Suppressor macrophage (primary cell): ENCODE data around the gene SRSF9.
A peak's percentile ranks its signal among the peaks of the same experiment; 100 is the strongest.
"Not testable (repeated sequence)": the region's sequence is repeated elsewhere in the genome, so short reads cannot be mapped to it uniquely, and the experiment has no call there.

Source experiments
- DNase-seq, 4 experiments: peaks; one replicate each; pipeline ENCODE4 v3.0.0-alpha.2; 2020 to 2022
- total RNA-seq, 17 experiments: gene quantifications; one replicate each; lab custom pipeline; 2026; ENCODE audit warnings: mixed read lengths in 6 of 17, inconsistent platforms in 3 of 17; lab: John Stamatoyannopoulos, UW

Gene SRSF9, protein sequence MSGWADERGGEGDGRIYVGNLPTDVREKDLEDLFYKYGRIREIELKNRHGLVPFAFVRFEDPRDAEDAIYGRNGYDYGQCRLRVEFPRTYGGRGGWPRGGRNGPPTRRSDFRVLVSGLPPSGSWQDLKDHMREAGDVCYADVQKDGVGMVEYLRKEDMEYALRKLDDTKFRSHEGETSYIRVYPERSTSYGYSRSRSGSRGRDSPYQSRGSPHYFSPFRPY
- total RNA-seq = 51.6 to 121 (median 82.6) reads per million in 17 experiments

DNA sequence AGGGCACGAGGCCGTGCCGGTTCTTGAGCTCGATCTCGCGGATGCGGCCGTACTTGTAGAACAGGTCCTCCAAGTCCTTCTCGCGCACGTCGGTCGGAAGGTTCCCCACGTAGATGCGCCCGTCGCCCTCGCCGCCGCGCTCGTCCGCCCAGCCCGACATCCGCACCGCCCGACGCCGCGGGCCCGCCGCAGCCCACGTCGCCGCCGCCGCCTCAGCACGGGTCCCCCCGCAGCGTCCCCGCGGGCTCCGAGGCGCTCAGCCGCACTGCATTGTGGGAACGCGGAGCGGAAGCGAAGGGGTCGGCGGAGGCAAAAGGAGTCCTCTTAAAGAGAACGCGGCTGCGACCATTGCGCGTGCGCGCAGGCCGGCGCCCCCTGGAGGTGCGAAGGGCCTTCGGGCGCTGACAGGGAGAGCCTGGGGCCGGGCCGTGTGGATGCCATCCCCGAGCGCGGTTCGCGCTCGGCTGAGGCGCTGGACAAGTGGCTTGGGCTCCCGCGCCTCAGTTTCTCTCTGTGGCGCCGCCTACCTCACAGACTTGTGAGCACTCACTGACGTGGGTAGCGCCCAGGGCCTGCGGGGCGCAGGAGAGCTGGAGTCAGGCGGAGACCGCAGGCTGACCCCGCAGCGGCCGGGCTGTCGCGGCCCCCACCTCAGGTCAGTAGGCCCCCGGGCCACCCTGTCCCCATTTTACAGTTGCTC, at the start of gene SRSF9:
Gene SRSF9, minus strand, starts transcription at position 299 of the 700 bp plus-strand sequence. Its CDS starts 139 bp downstream, at position 160.
- DNase-seq = peak; percentile 98 to 99 (median 99)

DNA sequence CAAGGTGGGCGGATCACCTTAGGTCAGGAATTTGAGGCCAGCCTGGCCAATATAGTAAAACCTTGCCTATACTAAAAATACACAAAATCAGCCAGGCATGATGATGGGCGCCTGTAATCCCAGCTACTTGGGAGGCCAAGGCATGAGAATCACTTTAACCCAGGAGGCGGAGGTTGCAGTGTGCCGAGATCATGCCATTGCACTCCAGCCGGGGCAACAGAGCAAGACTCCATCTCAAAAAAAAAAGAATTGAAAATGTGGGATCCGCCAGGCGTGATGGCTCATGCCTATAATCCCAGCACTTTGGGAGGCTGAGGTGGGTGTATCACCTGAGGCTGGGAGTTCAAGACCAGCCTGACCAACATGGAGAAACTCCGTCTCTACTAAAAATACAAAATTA, 49.8 kb upstream of the SRSF9 start:
- not testable (repeated sequence) for DNase-seq

DNA sequence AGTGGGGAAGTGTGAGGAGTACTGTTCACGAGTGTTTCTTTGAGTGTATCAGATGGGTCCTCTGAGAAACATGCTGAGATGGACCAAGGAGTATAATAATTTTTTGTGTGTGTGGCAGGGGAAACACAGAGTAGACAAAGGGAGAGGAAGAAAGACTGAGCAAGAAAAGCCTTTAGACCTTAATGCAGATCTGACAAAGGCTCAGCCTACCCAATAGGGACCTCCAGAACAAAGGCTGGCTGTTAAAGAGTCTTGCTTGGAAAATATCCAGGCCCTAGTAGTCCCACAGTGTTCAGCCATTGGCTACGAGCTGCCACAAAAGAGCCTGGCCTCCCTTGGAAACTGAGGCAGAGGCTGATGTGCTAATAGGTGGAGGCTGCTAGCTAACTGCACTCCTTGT, 45.9 kb upstream of the SRSF9 start:
- DNase-seq = no peak

DNA sequence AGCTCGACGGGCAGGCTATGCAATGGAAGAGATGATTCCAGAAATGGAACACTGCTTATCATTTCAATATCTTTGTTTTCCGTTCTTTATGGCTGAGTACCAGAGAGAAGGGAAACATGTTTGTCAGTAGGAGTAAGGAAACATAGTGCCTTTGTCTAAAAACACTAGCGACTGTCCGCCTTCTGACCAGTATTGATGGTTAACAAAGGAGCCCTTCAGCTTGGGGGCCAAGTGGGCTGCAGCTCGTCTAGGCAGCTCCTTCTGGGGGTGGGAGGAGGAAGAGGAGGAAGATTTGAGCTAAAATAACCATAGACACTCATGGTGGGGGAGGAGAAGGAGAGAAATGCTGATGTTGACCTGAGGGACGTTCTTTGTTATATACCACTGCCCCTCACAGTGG, 44.5 kb upstream of the SRSF9 start:
- DNase-seq = no peak

DNA sequence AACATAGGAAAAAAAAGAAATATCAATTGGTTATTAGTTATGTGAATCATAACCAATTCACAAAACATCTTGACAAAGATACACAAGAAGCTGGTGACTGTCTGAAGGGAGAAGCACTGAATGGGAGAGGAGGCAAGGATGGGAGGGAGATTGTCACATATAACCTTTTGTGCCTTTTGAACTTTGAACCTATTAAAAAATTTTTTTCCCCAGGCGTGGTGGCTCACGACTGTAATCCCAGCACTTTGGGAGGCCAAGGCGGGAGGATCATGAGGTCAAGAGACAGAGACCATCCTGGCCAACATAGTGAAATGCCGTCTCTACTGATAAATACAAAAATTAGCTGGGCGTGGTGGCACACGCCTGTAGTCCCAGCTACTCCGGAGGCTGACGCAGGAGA, 39.0 kb upstream of the SRSF9 start:
- no peak for DNase-seq

DNA sequence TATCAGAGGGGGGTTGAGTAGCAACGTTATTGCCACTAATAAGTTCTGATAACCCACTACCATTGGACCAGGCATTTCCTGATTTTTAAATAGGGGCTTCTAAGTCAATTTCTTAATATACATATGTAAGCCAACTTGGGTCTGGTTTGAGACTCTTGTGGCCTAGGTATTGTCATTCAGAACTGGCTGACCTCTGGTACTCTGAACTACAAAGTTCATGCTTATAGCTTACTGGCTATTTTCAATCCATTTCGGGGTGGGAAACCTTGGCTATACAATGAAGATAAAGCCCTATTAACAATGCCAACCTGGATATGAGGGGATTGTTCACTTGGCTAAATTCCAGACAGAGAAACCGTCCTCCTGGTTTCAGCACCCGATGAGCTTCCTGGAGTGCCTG, 35.0 kb upstream of the SRSF9 start:
- DNase-seq = no peak

DNA sequence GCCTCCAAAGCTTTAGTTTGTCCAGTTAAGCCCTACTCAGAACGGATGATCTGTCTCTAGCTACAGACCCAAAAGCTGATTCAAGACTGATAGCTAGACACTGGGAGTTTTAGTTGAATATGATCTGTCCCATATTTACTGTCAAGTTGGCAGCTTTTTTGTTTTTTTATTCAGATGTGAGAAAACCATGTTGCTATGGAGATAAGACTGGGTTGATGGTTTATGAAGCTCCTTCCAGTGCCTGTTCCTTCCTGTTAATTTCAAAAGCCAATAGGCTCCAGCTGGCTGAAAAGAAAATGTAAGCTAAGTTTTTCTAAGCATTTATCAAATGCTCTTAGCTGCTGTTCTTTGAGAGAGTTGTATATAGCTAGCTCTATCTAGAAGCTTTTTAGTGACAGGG, 31.0 kb upstream of the SRSF9 start:
- no peak for DNase-seq

DNA sequence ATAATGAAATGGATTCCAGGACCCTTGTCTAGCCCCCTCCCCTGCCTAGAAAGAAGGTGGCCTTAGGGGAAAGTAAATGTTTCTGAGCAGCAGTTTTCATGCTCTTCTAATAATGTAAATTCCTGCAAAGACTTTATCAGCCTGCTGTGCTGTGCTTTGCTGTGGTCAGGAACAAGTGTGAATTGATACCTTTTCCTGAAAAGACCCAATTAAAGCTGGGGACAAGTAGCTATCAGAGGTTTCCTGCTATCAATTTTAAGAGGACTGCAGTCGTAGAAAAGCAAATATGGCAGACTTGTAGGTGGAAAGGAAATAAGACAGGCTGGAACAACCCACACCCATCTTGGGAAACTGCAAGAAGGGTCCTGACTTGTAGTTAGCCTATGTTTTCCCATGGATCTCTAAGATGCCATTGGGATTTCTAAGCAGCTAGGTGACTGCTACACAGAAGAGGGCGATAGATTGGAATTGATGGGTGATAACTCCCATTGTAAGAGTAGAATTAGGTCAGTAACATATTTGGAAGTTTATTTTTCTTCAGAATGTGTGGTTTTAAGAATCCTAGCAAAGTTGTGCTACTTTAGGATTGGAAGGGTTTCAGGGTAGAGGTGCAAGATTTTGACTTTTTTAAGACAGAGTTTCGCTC, 29.4 kb upstream of the SRSF9 start:
- DNase-seq = no peak

DNA sequence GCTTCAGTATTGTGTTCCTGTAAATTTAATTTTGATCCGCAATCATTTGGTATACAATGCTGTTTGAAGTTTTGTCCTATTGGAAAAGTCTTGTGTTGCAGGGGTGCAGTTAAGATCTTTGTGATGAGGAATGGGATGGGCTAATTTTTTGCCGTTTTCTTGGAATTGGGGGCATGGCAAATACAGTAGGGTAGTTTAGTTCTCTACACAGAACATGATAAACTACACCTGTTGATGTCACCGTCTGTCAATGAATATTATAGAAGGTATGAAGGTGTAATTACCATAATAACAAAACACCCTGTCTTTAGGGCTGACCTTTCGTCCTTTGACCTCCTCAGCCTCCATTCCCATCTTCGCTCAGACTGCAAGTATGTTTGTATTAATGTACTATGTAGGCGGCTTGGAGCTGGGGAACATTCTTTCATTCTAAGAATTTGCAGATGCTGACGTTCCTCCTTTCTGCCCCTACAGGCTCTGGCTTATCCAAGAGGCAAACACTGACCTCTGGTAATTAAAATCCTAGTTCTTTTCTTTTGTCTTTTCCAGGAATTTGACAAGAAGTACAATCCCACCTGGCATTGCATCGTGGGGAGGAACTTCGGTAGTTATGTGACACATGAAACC, 28.1 kb upstream of the SRSF9 start:
- DNase-seq = no peak

DNA sequence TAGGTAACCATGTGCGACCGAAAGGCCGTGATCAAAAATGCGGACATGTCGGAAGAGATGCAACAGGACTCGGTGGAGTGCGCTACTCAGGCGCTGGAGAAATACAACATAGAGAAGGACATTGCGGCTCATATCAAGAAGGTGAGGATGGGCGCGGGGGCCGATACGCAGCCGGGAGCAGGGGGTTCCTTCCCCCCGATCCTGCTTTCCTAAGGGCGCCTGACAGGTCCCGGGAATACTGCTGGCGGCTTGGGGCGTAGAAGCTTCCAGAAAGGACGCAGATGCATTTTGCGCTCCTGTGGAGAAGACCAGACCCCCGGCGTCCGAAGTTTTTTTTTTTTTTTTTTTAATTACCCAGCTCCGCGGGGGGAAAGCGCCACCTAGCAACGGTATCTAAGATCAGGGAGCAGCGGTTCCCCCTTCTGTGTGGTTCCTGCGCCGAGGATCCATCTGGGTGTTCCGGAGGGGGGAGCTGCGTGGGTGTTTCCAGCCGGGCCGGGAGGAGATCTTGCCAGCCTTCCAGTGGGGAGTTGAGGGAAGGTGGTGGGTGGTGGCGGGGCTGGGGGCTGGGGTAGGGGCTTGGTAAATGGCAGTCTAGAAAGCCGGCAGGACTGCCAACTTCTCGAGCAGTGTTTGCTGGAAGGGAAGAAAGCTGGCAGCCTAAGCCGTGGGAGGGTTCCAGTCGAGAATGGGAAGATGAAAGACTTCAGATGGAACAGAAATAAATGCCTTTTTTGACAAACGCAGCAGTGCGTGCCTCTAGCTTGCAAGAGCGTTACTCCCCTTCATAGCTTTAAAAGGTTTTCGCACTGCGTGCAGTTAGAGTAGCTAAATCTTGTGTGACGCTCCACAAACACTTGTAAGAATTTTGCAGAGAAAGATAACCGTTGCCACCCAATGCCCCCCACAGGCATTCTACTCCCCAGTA, 27.1 kb upstream of the SRSF9 start:
- DNase-seq = peak; percentile 69 to 88 (median 83)

DNA sequence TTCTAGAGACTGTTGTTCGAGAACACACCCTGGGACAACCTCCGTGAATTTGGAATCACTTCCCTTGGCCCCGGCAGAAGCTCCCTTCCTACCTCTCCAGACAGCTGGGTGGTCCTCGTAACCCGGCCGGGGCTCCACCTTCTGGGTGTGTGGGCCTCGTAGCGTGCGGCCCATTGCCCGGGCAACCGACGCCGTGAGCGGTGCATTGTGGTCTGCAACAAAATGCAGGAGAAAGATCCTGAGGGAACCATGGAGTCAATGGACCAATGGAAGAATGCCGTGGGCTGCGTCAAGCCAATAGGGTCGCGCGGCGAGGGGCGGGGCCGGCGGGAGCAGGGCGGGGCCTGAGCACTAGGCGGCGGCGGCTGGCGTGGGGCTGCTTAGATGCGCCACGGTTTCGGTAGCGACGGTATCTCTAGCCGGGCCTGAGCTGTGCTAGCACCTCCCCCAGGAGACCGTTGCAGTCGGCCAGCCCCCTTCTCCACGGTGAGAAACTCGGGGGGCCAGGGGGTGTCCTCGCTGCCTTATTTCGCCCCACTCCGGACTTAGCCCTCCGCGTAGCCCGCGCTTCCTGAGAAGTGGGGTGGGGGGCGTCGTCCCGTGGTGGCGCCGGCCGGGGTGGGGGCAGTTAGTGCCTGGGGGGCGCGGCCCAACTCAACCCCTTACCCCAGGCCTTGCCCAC, 26.3 kb upstream of the SRSF9 start, which contains the start of gene DYNLL1:
Gene DYNLL1, plus strand, starts transcription at position 383 of the 682 bp plus-strand sequence. CDS start 309 bp downstream, outside the sequence.
- peak; percentile 97 to 99 (median 98) for DNase-seq

DNA sequence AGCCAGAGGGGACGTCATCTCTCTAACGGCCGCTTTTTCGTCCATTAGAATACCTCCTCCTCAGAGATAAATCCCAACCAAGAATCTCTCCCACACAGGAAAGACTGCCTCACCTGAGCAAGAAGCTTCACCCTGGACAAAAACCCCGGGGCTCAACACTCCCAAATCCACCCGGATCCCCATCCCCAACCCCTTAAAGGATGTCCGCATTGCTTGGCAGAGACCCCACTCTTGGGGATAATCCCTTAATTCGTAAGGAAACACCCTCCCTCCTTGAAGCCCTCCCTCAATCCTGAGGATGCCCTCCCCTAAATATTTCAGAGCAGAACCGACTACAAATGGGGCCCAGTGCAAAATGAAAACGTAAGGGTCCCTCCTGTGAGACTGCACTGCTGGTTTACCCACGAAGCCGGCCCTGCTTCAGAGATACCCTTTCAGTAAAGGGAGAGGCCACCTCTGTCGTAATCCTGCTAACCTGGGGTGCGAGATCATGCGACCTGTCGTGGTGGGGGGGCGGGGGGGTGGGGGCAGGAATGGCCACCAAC, 25.7 kb upstream of the SRSF9 start:
- DNase-seq = no peak

DNA sequence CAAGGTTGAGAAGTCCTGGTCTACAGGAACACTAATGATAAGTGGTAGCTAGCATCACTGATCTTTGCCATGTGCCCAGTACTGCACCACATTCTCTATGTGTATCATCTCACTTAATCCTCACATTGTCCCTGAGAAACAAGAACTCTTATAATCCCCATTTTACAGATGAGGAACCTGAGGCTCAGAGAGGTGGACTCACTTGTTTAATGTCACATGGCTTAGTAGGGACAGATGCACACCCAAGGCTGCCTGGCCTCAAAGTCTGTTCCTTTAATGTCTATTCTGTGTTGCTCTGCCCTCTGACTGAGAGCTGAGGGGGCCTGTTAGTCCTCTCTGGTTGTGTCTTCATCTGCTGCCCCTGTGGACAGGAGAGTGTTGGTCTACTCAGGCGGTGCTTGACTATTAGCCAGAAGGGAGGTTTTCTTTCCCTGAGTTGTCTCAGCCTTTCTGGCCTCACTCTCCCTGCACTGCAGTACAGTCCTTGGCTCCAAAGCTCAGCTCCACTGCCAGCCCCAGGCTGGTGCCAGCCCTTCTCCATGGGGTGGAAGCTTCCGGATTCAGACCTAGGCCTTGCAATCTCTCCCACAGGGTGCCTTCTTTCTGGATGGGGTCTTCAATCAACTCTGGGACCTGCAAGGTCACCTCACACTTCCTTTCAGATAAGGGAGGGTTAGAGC, 21.4 kb upstream of the SRSF9 start:
- no peak for DNase-seq

DNA sequence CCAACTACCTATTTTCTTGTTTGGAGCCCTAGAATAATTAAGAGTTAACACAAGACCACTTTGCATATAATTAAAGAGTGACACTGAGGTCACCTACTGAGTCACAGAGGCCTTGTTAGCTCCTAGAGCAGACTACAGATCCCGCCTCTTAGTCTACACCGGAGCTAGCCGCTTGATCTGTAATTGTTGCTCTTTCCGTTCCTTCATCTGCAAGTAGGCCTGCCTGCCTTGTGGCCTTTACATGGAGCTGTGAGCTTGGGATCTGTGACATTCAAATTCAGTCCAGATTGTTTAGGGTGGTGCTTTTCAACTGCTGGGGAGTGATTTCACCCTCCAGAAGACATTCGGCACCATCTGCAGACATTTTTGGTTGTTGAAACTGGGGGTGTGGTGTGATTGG, 20.8 kb upstream of the SRSF9 start:
- no peak for DNase-seq

DNA sequence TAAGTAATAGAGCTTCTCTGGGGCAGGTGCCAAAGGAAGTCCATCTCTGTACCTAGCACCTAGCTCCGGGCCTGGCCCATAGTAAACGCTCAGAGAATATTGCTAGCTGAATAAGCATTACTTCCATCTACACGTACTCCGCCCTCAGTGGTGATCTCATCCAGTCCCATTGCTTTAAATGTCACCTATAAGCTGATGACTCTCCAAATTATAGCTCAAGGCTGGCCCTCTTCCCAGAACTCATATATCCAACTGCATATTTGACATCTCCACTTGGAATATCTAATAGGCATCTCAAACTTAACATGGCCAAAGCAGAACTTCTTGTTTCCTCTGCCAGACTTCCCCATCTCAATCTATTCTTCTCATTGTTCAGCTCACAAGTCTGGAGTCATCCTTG, 19.5 kb upstream of the SRSF9 start:
- peak in 2 of 4 experiments; percentile 13 to 31 for DNase-seq

DNA sequence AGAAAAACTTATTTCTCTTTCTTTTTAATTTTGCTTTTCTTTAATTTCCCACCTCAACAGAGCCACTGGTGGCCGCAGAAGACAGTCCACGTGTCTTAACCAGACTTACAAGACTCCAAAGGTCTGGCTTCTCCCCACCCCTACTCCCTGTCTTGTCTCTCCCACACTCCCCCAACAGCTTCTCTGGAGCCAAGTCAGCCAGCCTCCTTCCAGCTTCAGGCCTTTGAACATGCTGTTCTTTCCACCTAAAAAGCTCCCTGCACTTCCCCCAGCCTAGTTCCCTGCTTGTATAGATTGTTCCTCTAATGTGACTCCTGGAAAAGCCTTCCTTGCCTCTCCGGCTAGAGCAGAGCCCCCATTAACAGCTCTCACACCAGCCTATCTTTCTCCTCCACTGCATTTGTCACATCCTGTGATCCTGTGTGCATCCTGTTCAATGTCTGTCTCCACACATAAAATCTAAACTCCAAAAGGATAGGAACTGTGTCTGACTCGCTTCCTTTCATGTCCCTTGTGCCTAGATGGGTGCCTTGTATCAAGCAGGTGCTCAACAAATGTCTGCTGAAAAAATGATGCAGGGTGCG, 18.6 kb upstream of the SRSF9 start:
- no peak for DNase-seq

DNA sequence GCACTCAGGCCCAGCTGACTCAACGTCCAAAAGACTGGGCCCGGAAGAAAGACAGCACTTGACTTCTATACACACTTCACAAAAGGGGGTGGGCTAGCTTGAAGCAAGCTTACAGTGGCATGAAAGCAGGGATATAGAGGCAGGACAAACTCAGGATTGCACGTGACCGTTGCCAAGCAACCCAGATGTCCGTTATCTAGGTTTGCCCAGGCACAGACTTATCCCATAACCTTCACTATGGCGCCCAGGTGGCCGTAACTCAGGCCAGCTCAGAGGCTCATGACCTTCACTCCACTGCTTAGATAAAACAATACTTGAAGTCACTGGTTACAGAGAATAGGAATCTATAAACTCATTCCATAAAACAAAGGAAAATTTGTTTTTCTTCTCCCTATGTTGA, 18.0 kb upstream of the SRSF9 start:
- DNase-seq = not testable (repeated sequence)

DNA sequence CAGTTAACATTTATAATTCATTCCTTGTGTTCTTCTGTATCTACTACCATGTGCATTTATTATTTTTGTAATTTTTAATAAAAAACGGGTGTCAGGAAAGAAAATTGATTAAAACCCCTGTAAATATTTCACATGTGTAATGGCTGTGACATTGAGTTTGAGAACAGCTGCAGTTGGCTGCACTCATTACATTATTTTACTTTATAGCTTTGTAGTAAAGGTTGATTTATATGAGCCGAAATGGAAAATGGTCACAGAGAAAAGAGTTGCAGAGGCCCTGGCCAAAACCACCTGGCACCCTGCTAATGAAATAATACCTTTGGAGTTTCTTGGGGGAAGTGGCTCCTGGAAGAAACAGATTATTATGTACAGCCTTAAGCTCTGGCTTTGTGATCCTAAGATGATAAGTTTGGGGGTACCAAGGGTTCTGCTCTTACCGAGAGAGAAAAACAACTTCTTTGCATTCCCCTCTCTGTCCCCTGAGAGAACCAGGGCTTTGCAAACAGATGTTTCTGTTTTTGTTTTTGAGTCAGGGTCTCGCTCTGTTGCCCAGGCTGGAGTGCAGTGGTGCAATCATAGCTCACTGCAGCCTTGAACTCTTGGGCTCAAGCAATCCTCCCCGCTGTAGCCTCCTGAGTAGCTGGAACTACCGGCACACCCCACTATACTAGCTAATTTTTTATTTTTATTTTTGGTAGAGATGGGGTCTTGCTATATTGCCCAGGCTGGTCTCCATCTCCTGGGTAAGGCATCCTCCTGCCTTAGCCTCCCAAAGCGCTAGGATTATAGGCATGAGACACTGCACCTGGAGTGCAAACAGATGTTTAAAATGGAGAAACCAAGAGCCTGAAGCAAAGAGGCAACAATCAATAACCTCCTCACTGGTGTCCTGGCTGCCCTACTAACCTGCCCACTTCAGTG, 16.7 kb upstream of the SRSF9 start:
- no peak for DNase-seq

DNA sequence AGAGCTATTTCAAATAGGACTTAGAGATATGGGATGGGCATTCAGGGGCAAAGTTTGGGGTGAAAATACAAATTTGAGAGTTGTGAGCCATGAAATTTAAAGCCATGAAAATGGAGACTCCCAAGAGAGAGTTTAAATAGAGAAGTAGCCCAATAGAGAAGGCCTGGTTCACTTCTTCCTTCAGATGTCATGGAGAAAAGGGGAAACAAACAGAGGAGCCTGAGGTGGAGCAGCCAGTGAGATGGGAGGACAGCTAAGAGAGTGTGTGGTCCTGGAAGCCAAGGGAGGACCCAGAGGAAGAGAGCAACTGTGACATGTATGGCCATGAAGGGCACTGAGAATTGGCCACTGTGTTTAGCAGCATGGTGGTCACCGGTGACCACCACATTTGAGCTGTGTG, 14.1 kb upstream of the SRSF9 start:
- peak in 3 of 4 experiments; percentile 46 to 65 (median 55) for DNase-seq
